HG03342 (cell line): Measurements from ENCODE around the gene MEFV.
"Not testable (repeated sequence)": the region's sequence is repeated elsewhere in the genome, so short reads cannot be mapped to it uniquely, and the experiment has no call there.

Source experiments
- ATAC-seq: cut with Tn5 transposase; IDR thresholded peaks from one replicate; pipeline ENCODE4 v1.9.1; 2021; ENCODE audit warnings: mild to moderate bottlenecking, moderate library complexity; ENCODE audit not compliant: unreplicated experiment

Gene MEFV

GRCh38 chr16:3270718-3271117, 14.3 kb upstream of the MEFV start:
- ATAC-seq: not testable (repeated sequence)

- no peak for ATAC-seq
Measured at GRCh38 chr16:3268294-3268693, 11.9 kb upstream of the MEFV start.

GRCh38 chr16:3266873-3267537, 10.6 kb upstream of the MEFV start:
- ATAC-seq: no peak

GRCh38 chr16:3264137-3265036, 8.0 kb upstream of the MEFV start:
- ATAC-seq: peak; percentile 80

GRCh38 chr16:3262517-3262916, 6.1 kb upstream of the MEFV start:
- no peak for ATAC-seq

- ATAC-seq: no peak
Measured at GRCh38 chr16:3259836-3260235, 3.4 kb upstream of the MEFV start.

- no peak for ATAC-seq
Measured at GRCh38 chr16:3256866-3257465, 533 bp upstream of the MEFV start.

- no peak for ATAC-seq
Measured at GRCh38 chr16:3254309-3254708, 2.1 kb downstream of the MEFV start.

GRCh38 chr16:3252967-3253366, 3.5 kb downstream of the MEFV start:
- no peak for ATAC-seq

- no peak for ATAC-seq
Measured at GRCh38 chr16:3249451-3249850, 7.0 kb downstream of the MEFV start.

GRCh38 chr16:3249020-3249419, 7.4 kb downstream of the MEFV start:
- no peak for ATAC-seq

- no peak for ATAC-seq
Measured at GRCh38 chr16:3248596-3248995, 7.8 kb downstream of the MEFV start.

- no peak for ATAC-seq
Measured at GRCh38 chr16:3246876-3247275, 9.6 kb downstream of the MEFV start.

GRCh38 chr16:3246002-3246401, 10.4 kb downstream of the MEFV start:
- no peak for ATAC-seq

- ATAC-seq: no peak
Measured at GRCh38 chr16:3243882-3244281, 12.6 kb downstream of the MEFV start.

GRCh38 chr16:3242709-3243108, 13.7 kb downstream of the MEFV start:
- ATAC-seq: no peak

GRCh38 chr16:3241761-3242160, 14.7 kb downstream of the MEFV start:
- no peak for ATAC-seq

GRCh38 chr16:3235856-3236669, 20.4 kb downstream of the MEFV start:
- no peak for ATAC-seq

GRCh38 chr16:3234857-3235561, 21.4 kb downstream of the MEFV start, which contains the start of gene ZNF200:
ZNF200 (minus strand) TSS chr16:3235158; CDS start chr16:3233755, 1,403 bp downstream.
- ATAC-seq: peak; percentile 89

- no peak for ATAC-seq
Measured at GRCh38 chr16:3234543-3234856, 21.9 kb downstream of the MEFV start.
